Stomach (tissue), 9 donors: ENCODE data around the gene GULP1. TPM values are rescaled to one million over a fixed set of nuclear protein-coding genes. Genes with fewer than 3 reads are reported as not detected.

Source experiments
- DNase-seq, 2 donors: peaks; one replicate each; pipeline versions ENCODE4 v3.0.0 to v3.0.0-alpha.2; 2013 to 2019
- H3K27ac ChIP-seq, 5 donors: fragments of 200-600 bp in 4 of 5; sonication (generic) in 4 of 5; one replicate each; pipeline ENCODE4 v1.5.1; 2013 to 2019; ENCODE audit warnings: mild to moderate bottlenecking in 1 of 5, moderate library complexity in 1 of 5
- H3K27me3 ChIP-seq, 3 donors: fragments of 200-600 bp; sonication (generic); one replicate each; pipeline ENCODE4 v1.5.1; 2017 to 2019; ENCODE audit warnings: mixed run types in 1 of 3
- H3K36me3 ChIP-seq, 4 donors: fragments of 200-600 bp; sonication (generic); 1 replicate in 3 of 4; 2 replicates in 1 of 4; pipeline ENCODE4 v1.5.1; 2016 to 2019
- H3K4me1 ChIP-seq, 4 donors: fragments of 200-600 bp; sonication (generic); one replicate each; pipeline ENCODE4 v1.5.1; 2016 to 2019
- H3K4me3 ChIP-seq, 4 donors: fragments of 200-600 bp; sonication (generic) in 3 of 4; one replicate each; pipeline ENCODE4 v1.5.1; 2016 to 2019; ENCODE audit warnings: mild to moderate bottlenecking in 1 of 4
- H3K9me3 ChIP-seq, 4 donors: fragments of 200-600 bp; sonication (generic); one replicate each; pipeline ENCODE4 v1.5.1; 2016 to 2019
- EP300 ChIP-seq: sonication (generic); formaldehyde crosslinking; IDR thresholded peaks from one replicate; pipeline ENCODE4 v1.6.1; 2017; ENCODE audit warnings: antibody characterized with exemption
- POLR2A ChIP-seq, 4 donors: fragments of 450-650 bp; IDR thresholded peaks; one replicate each; pipeline ENCODE4 v1.6.1; 2016; ENCODE audit warnings: antibody characterized with exemption in 4 of 4, control low read depth in 2 of 4, mild to moderate bottlenecking in 1 of 4, moderate library complexity in 1 of 4
- POLR2AphosphoS5 ChIP-seq, 3 donors: sonication (generic); formaldehyde crosslinking; IDR thresholded peaks; one replicate each; pipeline ENCODE4 v1.6.1; 2016; ENCODE audit warnings: antibody characterized with exemption in 3 of 3
- WGBS, 5 donors: extraction: QIAGEN DNeasy Blood & Tissue Kit in 3 of 5; methylation state at CpG; one replicate each; pipeline versions ENCODE4 v1.1.5 to v1.1.7; 2013 to 2018; 5-methylcytosine and 5-hydroxymethylcytosine counted together
- intact Hi-C: fragments of 100-400 bp; cut with DNase I; formaldehyde crosslinking; loops from one replicate; pipeline ENCODE4 v1.15.1; 2023; ENCODE audit warnings: low total_unique reads
- polyA plus RNA-seq, 3 donors: library from polyadenylated mRNA; stranded (reverse); fragments of 200-250 nt; gene quantifications; one replicate each; pipeline ENCODE4 v1.2.3, GENCODE V29; 2013
- total RNA-seq, 5 donors: library from RNA; depleted of rRNA; stranded (reverse); fragments of >200 nt; gene quantifications; one replicate each; pipeline versions ENCODE4 v1.1.0 to v1.2.3, GENCODE V29; 2014 to 2016
- TF ChIP-seq, protein P1 (sequence below), 7 experiments: fragments of 450-650 bp in 4 of 7; fragments of 200-600 bp in 3 of 7; sonication (generic) in 3 of 7; IDR thresholded peaks; one replicate each; pipeline ENCODE4 v1.5.1; 2016 to 2019; ENCODE audit warnings: antibody characterized with exemption in 7 of 7, control low read depth in 2 of 7, mild to moderate bottlenecking in 1 of 7
- donor health status: healthy with polysubstance abuse.
- donor health status: Bipolar disorder and iron deficiency.
- donor health status: healthy.

Gene GULP1
- total and polyA plus RNA-seq, 8 donors: 4.9 to 179 (median 32.8) TPM

DNA sequence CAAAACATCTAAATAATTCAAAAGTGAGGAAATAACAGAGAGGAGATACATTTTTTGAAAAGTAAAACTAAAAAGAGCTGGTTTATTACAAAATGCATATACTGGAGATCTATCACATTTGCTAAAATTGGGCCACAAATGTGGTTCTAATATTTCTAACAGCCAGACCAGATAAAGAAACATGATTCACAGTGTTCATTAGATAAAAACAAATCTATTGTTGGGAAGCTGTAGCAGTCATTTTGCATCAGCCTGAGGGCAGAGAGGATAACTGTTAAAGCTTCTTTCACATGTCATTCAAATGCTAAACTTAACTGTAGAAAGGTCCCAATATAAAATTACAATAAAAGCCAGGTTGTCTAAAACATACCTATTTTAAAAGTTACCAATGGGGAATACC, 148.3 kb downstream of the GULP1 start:
- Histone ChIP-seq H3K27me3 (no peaks in the 10 kb centered on the region), H3K36me3 (no peaks in the 10 kb centered on the region), H3K27ac (no peak overlapping the region), H3K4me3 (no peak overlapping the region), H3K9me3 (peaks cover 0 to 3% (median 0%) of the 10 kb centered on the region in 4 donors), H3K4me1 (peaks cover 0 to 13% (median 3%) of the 10 kb centered on the region in 4 donors)
- intact Hi-C loops: no loop called here
- DNase-seq: no peak
- TF ChIP-seq, protein P1, sequence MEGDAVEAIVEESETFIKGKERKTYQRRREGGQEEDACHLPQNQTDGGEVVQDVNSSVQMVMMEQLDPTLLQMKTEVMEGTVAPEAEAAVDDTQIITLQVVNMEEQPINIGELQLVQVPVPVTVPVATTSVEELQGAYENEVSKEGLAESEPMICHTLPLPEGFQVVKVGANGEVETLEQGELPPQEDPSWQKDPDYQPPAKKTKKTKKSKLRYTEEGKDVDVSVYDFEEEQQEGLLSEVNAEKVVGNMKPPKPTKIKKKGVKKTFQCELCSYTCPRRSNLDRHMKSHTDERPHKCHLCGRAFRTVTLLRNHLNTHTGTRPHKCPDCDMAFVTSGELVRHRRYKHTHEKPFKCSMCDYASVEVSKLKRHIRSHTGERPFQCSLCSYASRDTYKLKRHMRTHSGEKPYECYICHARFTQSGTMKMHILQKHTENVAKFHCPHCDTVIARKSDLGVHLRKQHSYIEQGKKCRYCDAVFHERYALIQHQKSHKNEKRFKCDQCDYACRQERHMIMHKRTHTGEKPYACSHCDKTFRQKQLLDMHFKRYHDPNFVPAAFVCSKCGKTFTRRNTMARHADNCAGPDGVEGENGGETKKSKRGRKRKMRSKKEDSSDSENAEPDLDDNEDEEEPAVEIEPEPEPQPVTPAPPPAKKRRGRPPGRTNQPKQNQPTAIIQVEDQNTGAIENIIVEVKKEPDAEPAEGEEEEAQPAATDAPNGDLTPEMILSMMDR (IDR thresholded peaks at IDR 0.05): no peak
- TF ChIP-seq EP300: no peak

DNA sequence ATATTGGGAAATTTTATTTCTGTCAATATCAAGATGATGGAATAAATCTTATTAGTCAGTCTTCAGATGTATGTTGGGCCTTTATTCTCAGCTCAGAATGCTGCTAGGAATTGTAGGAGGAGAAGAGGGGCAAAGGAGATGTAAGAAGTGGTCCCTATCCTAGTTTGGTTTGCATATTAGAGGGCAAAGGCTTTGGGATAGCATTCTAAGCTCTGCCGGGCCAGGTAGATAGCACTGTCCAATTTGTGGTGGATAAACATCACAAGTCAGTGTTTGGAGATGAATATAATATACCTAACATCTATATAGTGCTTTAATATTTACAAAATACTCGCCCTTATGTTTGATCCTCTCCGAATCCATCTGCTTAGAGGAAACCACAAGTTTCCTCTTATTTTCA, 149.2 kb downstream of the GULP1 start:
- peaks cover 0 to 6% (median 3%) of the 10 kb centered on the region in 4 donors for H3K4me1 ChIP-seq
- H3K27ac ChIP-seq: no peak overlapping the region
- no peak for DNase-seq
- peaks cover 0 to 3% (median 0%) of the 10 kb centered on the region in 4 donors for H3K9me3 ChIP-seq
- no peaks in the 10 kb centered on the region for H3K27me3 ChIP-seq
- no peak for TF ChIP-seq POLR2AphosphoS5 (IDR thresholded peaks at IDR 0.05)
- TF ChIP-seq, protein P1 (IDR thresholded peaks at IDR 0.05): no peak
- no peak for TF ChIP-seq EP300
- no peak for TF ChIP-seq POLR2A (IDR thresholded peaks at IDR 0.05)
- WGBS, 5 donors: 38 to 57% (median 42%) methylated on average over 3 of the region's 3 CpGs
- H3K36me3 ChIP-seq: no peaks in the 10 kb centered on the region
- intact Hi-C loops: no loop called here
- no peak overlapping the region for H3K4me3 ChIP-seq

DNA sequence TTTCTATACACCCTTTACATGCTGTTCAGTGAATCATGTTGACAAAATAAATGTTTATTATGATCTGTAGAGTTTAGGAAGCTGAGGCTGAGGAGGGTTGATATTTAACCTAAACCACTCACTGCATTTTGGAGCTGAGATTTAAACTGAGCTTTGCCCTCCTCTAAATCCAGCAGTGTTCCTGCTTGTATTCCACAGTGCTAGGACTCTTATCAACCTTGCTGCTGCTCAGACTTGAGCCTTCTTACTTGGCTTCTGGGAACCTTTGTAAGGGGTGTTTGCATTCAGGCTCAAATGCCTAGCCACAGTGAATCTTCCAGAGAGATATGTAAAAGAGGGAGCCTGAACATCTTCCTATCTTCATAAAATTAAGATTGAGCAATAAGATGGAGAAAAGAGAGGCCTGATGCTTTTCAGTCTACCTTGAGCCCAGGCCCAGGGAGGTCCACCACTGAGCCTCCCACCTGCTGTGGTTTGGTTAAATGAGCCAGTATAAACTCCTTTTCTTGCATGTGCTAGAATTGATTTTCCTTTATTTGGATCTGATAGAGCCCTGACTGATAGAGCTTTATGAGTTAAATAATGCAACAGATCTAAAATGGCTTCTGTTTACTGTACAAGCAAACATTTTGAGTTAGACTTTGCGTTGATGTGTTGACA, 149.7 kb downstream of the GULP1 start:
- no peaks in the 10 kb centered on the region for H3K36me3 ChIP-seq
- intact Hi-C loops: no loop called here
- H3K4me1 ChIP-seq: peaks cover 0 to 6% (median 3%) of the 10 kb centered on the region in 4 donors
- H3K4me3 ChIP-seq: no peak overlapping the region
- DNase-seq: no peak
- WGBS, 5 donors: 35 to 57% (median 43%) methylated on average over 1 of the region's 1 CpG
- peaks cover 0 to 3% (median 0%) of the 10 kb centered on the region in 4 donors for H3K9me3 ChIP-seq
- no peak overlapping the region for H3K27ac ChIP-seq
- H3K27me3 ChIP-seq: no peaks in the 10 kb centered on the region
- TF ChIP-seq POLR2AphosphoS5 (IDR thresholded peaks at IDR 0.05): no peak

DNA sequence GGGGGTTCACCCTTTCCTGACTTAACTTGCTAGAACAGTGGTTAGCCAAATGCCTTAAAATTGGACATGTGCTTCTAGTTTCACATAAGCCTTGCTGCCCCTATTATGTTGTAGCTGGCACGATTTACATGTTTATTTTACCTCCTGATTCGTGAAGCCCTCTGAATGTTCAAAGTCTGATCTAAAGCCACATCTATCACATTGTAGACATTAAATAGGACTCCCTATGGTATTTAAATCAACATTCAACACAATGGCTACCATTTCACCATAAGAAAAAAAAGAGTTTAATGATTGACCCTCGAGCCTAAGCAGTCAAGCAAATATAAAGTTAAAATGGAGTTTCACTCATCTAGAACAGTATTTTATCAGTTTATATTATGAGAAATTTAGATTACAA, 151.5 kb downstream of the GULP1 start:
- Histone ChIP-seq H3K4me1 (peaks cover 0 to 6% (median 3%) of the 10 kb centered on the region in 4 donors), H3K36me3 (no peaks in the 10 kb centered on the region), H3K27ac (no peak overlapping the region), H3K4me3 (no peak overlapping the region), H3K9me3 (no peaks in the 10 kb centered on the region), H3K27me3 (no peaks in the 10 kb centered on the region)
- TF ChIP-seq, protein P1 (IDR thresholded peaks at IDR 0.05): no peak
- TF ChIP-seq EP300: no peak
- no peak for TF ChIP-seq POLR2A (IDR thresholded peaks at IDR 0.05)
- no peak for TF ChIP-seq POLR2AphosphoS5 (IDR thresholded peaks at IDR 0.05)
- 41 to 65% (median 58%) methylated on average over 3 of the region's 3 CpGs for WGBS, 5 donors
- intact Hi-C loops: no loop called here
- DNase-seq: no peak

DNA sequence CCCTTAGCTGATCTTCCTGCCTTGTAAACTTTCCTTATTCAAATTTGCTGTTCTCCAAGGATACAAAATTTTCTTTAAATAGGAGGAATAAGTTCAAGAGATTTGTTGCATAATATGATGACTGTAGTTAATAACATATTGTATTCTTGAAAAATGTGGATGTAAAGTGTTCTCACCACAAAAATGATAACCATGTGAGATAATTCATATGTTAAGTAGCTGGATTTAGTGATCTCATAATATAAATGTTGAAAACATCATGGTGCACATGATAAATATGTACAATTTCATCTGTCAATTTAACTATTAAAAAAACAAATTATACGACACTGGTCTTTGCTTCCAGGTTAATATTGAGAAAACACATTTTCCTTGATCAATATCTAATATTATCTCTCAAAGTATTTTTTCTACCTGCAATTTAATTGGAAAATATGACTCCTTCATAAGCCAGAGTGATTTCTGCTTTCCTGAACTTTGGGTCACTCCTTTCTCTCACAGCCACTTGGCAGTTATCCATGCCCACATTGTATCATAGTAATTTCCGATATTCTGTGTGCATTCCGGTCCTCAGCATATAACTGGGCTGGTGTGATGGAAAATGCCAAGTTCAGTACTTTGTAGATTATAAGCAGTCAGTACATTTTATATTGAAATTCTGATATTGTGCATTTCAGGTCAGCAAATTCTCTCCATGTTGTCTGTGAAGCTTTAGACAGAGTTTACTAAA, 152.6 kb downstream of the GULP1 start:
- Histone ChIP-seq H3K4me3 (no peak overlapping the region), H3K27ac (no peak overlapping the region), H3K36me3 (no peaks in the 10 kb centered on the region), H3K27me3 (no peaks in the 10 kb centered on the region), H3K4me1 (peaks cover 0 to 6% (median 3%) of the 10 kb centered on the region in 4 donors), H3K9me3 (no peaks in the 10 kb centered on the region)
- WGBS, 5 donors: 83 to 89% (median 84%) methylated on average over 3 of the region's 3 CpGs
- TF ChIP-seq EP300 (no peak), POLR2AphosphoS5 (IDR thresholded peaks at IDR 0.05) (no peak), POLR2A (IDR thresholded peaks at IDR 0.05) (no peak)
- TF ChIP-seq, protein P1 (IDR thresholded peaks at IDR 0.05): no peak
- DNase-seq: no peak
- intact Hi-C loops: no loop called here
